Motor neuron (in vitro differentiated cells): ENCODE results near the gene RBMS1. TPM values are rescaled to one million over a fixed set of nuclear protein-coding genes. Genes with fewer than 3 reads are reported as not detected.
A peak's percentile ranks its signal among the peaks of the same experiment; 100 is the strongest.

Experiments
- ATAC-seq, 8 experiments: fragments of 200-7000 bp; cut with Tn5 transposase; replicated peaks in 6 of 8; 2 replicates each; pipeline ENCODE4 v1.8.0; 2021; ENCODE audit warnings: mild to moderate bottlenecking in 8 of 8, moderate library complexity in 8 of 8
- H3K27ac ChIP-seq, 2 donors: fragments of 250-450 bp; sonication (Bioruptor Pico); 2 replicates each; pipeline ENCODE4 v1.9.0; 2021; ENCODE audit warnings: antibody characterized with exemption in 2 of 2, mild to moderate bottlenecking in 2 of 2, moderate library complexity in 1 of 2
- H3K4me1 ChIP-seq, 2 donors: fragments of 250-450 bp; sonication (Bioruptor Pico); replicated peaks in 1 of 2; 2 replicates each; pipeline ENCODE4 v1.6.1; 2021; ENCODE audit warnings: antibody characterized with exemption in 2 of 2, mild to moderate bottlenecking in 2 of 2, moderate library complexity in 1 of 2
- H3K4me3 ChIP-seq, 5 donors: fragments of 250-450 bp; sonication (Bioruptor Pico); 2 replicates each; pipeline ENCODE4 v1.9.0; 2021; ENCODE audit warnings: antibody characterized with exemption in 5 of 5, mild to moderate bottlenecking in 5 of 5, moderate library complexity in 4 of 5
- WGBS, 10 experiments: fragments of 450-650 bp; shearing (Covaris generic); methylation state at CpG; one replicate each; pipeline ENCODE4 v1.0.0; 2022; 5-methylcytosine and 5-hydroxymethylcytosine counted together
- in situ Hi-C, 9 experiments: fragments of 400-800 bp; cut with MboI; loops; one replicate each; pipeline ENCODE4 v1.15.0; 2021; ENCODE audit warnings: low sequenced_read_pairs in 9 of 9, low pct_unique_long_range_greater_than_20kb in 2 of 9; ENCODE audit not compliant: unreplicated experiment in 9 of 9
- total RNA-seq, 8 experiments: library from RNA; unstranded; fragments of 300-600 nt; gene quantifications; 2 replicates each; pipeline versions ENCODE4 v1.2.3 to v1.2.4, GENCODE V29; 2022

The RBMS1 gene
- total RNA-seq, 8 experiments from 2014 or later: 17.9 to 172 (median 53.5) TPM

GRCh38 chr2:160420711-160421110 is 72.9 kb downstream of the RBMS1 start:
- in situ Hi-C loops: no loop called here
- no peak overlapping the region for H3K4me3 ChIP-seq
- ATAC-seq: no peak
- WGBS, 10 experiments: 81 to 100% (median 90%) methylated on average over 2 to 4 of the region's 4 CpGs; no CpG with 5 or more reads in 3 of the 10 experiments
- peaks cover 4 to 5% of the 10 kb centered on the region in 2 donors for H3K4me1 ChIP-seq
- H3K27ac ChIP-seq: no peak overlapping the region

GRCh38 chr2:160419776-160420505 is 73.7 kb downstream of the RBMS1 start:
- ATAC-seq: no peak
- H3K4me1 ChIP-seq: peaks cover 4 to 5% of the 10 kb centered on the region in 2 donors
- in situ Hi-C loops: no loop called here
- no peak overlapping the region for H3K27ac ChIP-seq
- H3K4me3 ChIP-seq: no peak overlapping the region
- WGBS, 10 experiments: 0 to 81% (median 59%) methylated on average over 1 to 3 of the region's 3 CpGs

GRCh38 chr2:160418853-160419252 is 74.8 kb downstream of the RBMS1 start:
- peak in 1 of 8 experiments; percentile 18 for ATAC-seq
- whole genome bisulfite sequencing, 10 experiments: 0 to 100% (median 83%) methylated on average over 1 of the region's 1 CpG; no CpG with 5 or more reads in 1 of the 10 experiments
- in situ Hi-C loops: no loop called here
- Histone ChIP-seq H3K27ac (no peak overlapping the region), H3K4me1 (peaks cover 4 to 5% of the 10 kb centered on the region in 2 donors), H3K4me3 (no peak overlapping the region)

- no peak overlapping the region for H3K27ac ChIP-seq
- 0 to 80% (median 33%) methylated on average over 1 of the region's 1 CpG; no CpG with 5 or more reads in 4 of the 10 experiments for WGBS, 10 experiments
- H3K4me1 ChIP-seq: peaks cover 4 to 5% of the 10 kb centered on the region in 2 donors
- in situ Hi-C loops: no loop called here
- no peak overlapping the region for H3K4me3 ChIP-seq
- ATAC-seq: peak in 3 of 8 experiments; percentile 11 to 37 (median 14)
Observed at GRCh38 chr2:160418398-160418765, 75.2 kb downstream of the RBMS1 start.

- H3K27ac ChIP-seq: no peak overlapping the region
- H3K4me1 ChIP-seq: peaks cover 4 to 5% of the 10 kb centered on the region in 2 donors
- peak; percentile 74 to 88 (median 80) for ATAC-seq
- in situ Hi-C loops: no loop called here
- WGBS, 10 experiments: 0 to 89% (median 20%) methylated on average over 1 to 6 of the region's 6 CpGs; no CpG with 5 or more reads in 1 of the 10 experiments
- no peak overlapping the region for H3K4me3 ChIP-seq
Observed at GRCh38 chr2:160417745-160418397, 75.7 kb downstream of the RBMS1 start.

GRCh38 chr2:160415991-160416390 is 77.6 kb downstream of the RBMS1 start:
- WGBS, 10 experiments: 0 to 83% (median 49%) methylated on average over 1 to 2 of the region's 2 CpGs
- ATAC-seq: peak in 2 of 8 experiments; percentile 44 to 55
- H3K4me1 ChIP-seq: peaks cover 4 to 5% of the 10 kb centered on the region in 2 donors
- H3K27ac ChIP-seq: no peak overlapping the region
- no peak overlapping the region for H3K4me3 ChIP-seq
- in situ Hi-C loops: no loop called here

GRCh38 chr2:160411955-160412354 is 81.7 kb downstream of the RBMS1 start:
- Histone ChIP-seq H3K27ac (no peak overlapping the region), H3K4me1 (peaks cover 5 to 7% of the 10 kb centered on the region in 2 donors), H3K4me3 (no peak overlapping the region)
- in situ Hi-C loops: no loop called here
- 49 to 100% (median 93%) methylated on average over 1 to 2 of the region's 2 CpGs for WGBS, 10 experiments
- no peak for ATAC-seq

- in situ Hi-C loops: no loop called here
- ATAC-seq: no peak
- 0 to 100% (median 100%) methylated on average over 1 of the region's 1 CpG; no CpG with 5 or more reads in 7 of the 10 experiments for WGBS, 10 experiments
- Histone ChIP-seq H3K27ac (no peak overlapping the region), H3K4me1 (peaks cover 5 to 12% of the 10 kb centered on the region in 2 donors), H3K4me3 (no peak overlapping the region)
Observed at GRCh38 chr2:160411167-160411566, 82.4 kb downstream of the RBMS1 start.

- Histone ChIP-seq H3K4me3 (no peak overlapping the region), H3K27ac (no peak overlapping the region), H3K4me1 (peaks cover 19 to 26% of the 10 kb centered on the region in 2 donors)
- ATAC-seq: no peak
- WGBS, 10 experiments: 20 to 100% (median 76%) methylated on average over 1 of the region's 1 CpG; no CpG with 5 or more reads in 2 of the 10 experiments
- in situ Hi-C loops: no loop called here
Observed at GRCh38 chr2:160409480-160409879, 84.1 kb downstream of the RBMS1 start.

- Histone ChIP-seq H3K27ac (no peak overlapping the region), H3K4me1 (peaks cover 19 to 26% of the 10 kb centered on the region in 2 donors), H3K4me3 (peak overlapping the region in 1 of 5 donors; percentile 68)
- 38 to 86% (median 80%) methylated on average over 1 to 2 of the region's 2 CpGs; no CpG with 5 or more reads in 3 of the 10 experiments for WGBS, 10 experiments
- in situ Hi-C loops: no loop called here
- no peak for ATAC-seq
Observed at GRCh38 chr2:160408959-160409291, 84.7 kb downstream of the RBMS1 start.

- in situ Hi-C loops: no loop called here
- no peak for ATAC-seq
- Histone ChIP-seq H3K4me3 (peak overlapping the region; percentile 68 to 98 (median 81)), H3K4me1 (peaks cover 19 to 26% of the 10 kb centered on the region in 2 donors), H3K27ac (no peak overlapping the region)
- 0 to 27% (median 9%) methylated on average over 1 to 16 of the region's 34 CpGs for WGBS, 10 experiments
Observed at GRCh38 chr2:160408173-160408958, 85.2 kb downstream of the RBMS1 start.

GRCh38 chr2:160407393-160408172 is 86.0 kb downstream of the RBMS1 start:
- 1% methylated on average over 24 of the region's 120 CpGs; no CpG with 5 or more reads in 9 of the 10 experiments for WGBS, 10 experiments
- H3K4me1 ChIP-seq: peaks cover 19 to 26% of the 10 kb centered on the region in 2 donors
- in situ Hi-C loops: no loop called here
- peak overlapping the region; percentile 68 to 98 (median 81) for H3K4me3 ChIP-seq
- peak overlapping the region; percentile 3 to 42 for H3K27ac ChIP-seq
- peak; percentile 67 to 85 (median 80) for ATAC-seq
